Testis (tissue), 2 donors: Measurements from ENCODE around the gene PPP1R14C.

Experiments used
- POLR2A ChIP-seq: fragments of 450-650 bp; IDR thresholded peaks from one replicate; pipeline ENCODE4 v1.6.1; 2017; ENCODE audit warnings: antibody characterized with exemption, mild to moderate bottlenecking, moderate library complexity
- TF ChIP-seq, protein P1 (sequence below), 3 experiments: fragments of 450-650 bp in 2 of 3; fragments of 200-600 bp in 1 of 3; sonication (generic) in 1 of 3; IDR thresholded peaks; one replicate each; pipeline ENCODE4 v1.5.1; 2016 to 2019; ENCODE audit warnings: antibody characterized with exemption in 3 of 3, mild to moderate bottlenecking in 2 of 3, moderate library complexity in 1 of 3

DNA sequence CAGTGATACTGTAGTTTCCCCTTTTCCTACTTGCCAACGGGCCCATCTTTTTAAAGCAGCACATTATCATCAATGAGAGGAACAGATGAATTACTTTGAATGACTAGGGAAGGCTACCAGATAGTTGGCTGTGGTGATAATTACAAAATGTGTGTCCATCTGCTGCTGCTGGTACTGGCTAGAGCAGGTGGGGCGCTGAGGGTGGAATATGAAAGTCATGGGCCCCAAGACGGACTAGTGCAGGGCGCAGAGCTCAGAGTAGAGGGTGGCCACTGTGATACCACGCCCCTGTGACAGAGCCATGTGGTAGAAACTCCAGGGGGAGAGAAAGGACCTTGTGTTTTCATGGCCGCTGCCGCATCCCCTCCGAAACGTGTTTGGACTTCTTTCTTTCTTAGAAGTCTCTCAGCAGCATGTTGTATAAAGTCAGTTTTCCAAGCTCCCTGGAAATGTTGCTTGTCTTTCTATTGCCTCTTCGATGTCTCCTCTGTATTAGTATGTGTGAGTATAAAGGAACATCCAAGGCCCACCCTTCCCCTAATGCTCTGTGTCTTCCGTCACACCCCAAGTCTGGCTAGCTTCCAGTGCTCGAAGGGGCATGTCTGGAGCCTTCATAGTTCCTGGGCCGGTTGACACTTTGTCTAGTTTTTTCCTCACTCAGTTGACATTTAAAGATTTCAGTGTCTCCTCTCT lies 88.1 kb downstream of the PPP1R14C start:
- TF ChIP-seq, protein P1, sequence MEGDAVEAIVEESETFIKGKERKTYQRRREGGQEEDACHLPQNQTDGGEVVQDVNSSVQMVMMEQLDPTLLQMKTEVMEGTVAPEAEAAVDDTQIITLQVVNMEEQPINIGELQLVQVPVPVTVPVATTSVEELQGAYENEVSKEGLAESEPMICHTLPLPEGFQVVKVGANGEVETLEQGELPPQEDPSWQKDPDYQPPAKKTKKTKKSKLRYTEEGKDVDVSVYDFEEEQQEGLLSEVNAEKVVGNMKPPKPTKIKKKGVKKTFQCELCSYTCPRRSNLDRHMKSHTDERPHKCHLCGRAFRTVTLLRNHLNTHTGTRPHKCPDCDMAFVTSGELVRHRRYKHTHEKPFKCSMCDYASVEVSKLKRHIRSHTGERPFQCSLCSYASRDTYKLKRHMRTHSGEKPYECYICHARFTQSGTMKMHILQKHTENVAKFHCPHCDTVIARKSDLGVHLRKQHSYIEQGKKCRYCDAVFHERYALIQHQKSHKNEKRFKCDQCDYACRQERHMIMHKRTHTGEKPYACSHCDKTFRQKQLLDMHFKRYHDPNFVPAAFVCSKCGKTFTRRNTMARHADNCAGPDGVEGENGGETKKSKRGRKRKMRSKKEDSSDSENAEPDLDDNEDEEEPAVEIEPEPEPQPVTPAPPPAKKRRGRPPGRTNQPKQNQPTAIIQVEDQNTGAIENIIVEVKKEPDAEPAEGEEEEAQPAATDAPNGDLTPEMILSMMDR (IDR thresholded peaks at IDR 0.05) = no peak
- no peak for TF ChIP-seq POLR2A
